Testis (tissue), 2 donors: ENCODE data around the gene NUP85.

Source experiments
- CTCF ChIP-seq, 3 experiments: fragments of 450-650 bp in 2 of 3; fragments of 200-600 bp in 1 of 3; sonication (generic) in 1 of 3; IDR thresholded peaks; one replicate each; pipeline ENCODE4 v1.5.1; 2016 to 2019; ENCODE audit warnings: antibody characterized with exemption in 3 of 3, mild to moderate bottlenecking in 2 of 3, moderate library complexity in 1 of 3
- POLR2A ChIP-seq: fragments of 450-650 bp; IDR thresholded peaks from one replicate; pipeline ENCODE4 v1.6.1; 2017; ENCODE audit warnings: antibody characterized with exemption, mild to moderate bottlenecking, moderate library complexity

- TF ChIP-seq CTCF (IDR thresholded peaks at IDR 0.05), result no peak
- TF ChIP-seq POLR2A, result no peak
These were observed 79.6 kb downstream of the NUP85 start for GRCh38 chr17:75285123-75285522.
